PC-9 (cell line): ENCODE measurements around the gene PPM1G. TPM values are rescaled to one million over a fixed set of nuclear protein-coding genes. Genes with fewer than 3 reads are reported as not detected.

ENCODE experiments used
- BruUV-seq: library from RNA; stranded (reverse); fragments of 400-500 nt; replicated peaks from 2 replicates; lab custom pipeline; 2021; lab: Mats Ljungman, UMichigan
- CTCF ChIA-PET: fragments of 300-600 bp; sonication (Branson Sonifier 250); formaldehyde crosslinking; loops from one replicate; lab custom pipeline; 2022; ENCODE audit warnings: antibody characterized with exemption; lab: Charles Lee
- POLR2A ChIA-PET: fragments of 300-600 bp; sonication (Branson Sonifier 250); formaldehyde crosslinking; loops from one replicate; lab custom pipeline; 2022; ENCODE audit warnings: antibody characterized with exemption; ENCODE audit not compliant: unreplicated experiment; lab: Charles Lee
- DNase-seq, 2 experiments: peaks; one replicate each; pipeline versions ENCODE4 v3.0.0 to v3.0.0-alpha.2; 2015 to 2022; ENCODE audit warnings: mixed read lengths in 1 of 2
- H2AFZ ChIP-seq: fragments of 200-600 bp; sonication (generic); 2 replicates; pipeline ENCODE4 v1.8.1; 2017; ENCODE audit warnings: antibody characterized with exemption
- H3F3A ChIP-seq: fragments of 200-600 bp; sonication (generic); 2 replicates; pipeline ENCODE4 v1.8.1; 2017; ENCODE audit warnings: antibody characterized with exemption, mild to moderate bottlenecking, low read depth; ENCODE audit not compliant: insufficient read depth
- H3K27ac ChIP-seq: fragments of 200-600 bp; sonication (generic); 2 replicates; pipeline ENCODE4 v1.6.1; 2016; ENCODE audit warnings: mixed run types
- H3K27me3 ChIP-seq: fragments of 200-600 bp; sonication (generic); 2 replicates; pipeline ENCODE4 v1.6.1; 2016; ENCODE audit warnings: low read depth, mixed run types; ENCODE audit not compliant: insufficient read depth
- H3K36me3 ChIP-seq: fragments of 200-600 bp; sonication (generic); 2 replicates; pipeline ENCODE4 v1.6.1; 2016; ENCODE audit warnings: low read depth, mixed run types
- H3K4me1 ChIP-seq: fragments of 200-600 bp; sonication (generic); replicated peaks from 2 replicates; pipeline ENCODE4 v1.6.1; 2016; ENCODE audit warnings: mixed run types; ENCODE audit not compliant: insufficient read depth
- H3K4me2 ChIP-seq: fragments of 200-600 bp; sonication (generic); 2 replicates; pipeline ENCODE4 v1.6.1; 2017; ENCODE audit warnings: mixed run types
- H3K4me3 ChIP-seq: fragments of 200-600 bp; sonication (generic); 2 replicates; pipeline ENCODE4 v1.6.1; 2016; ENCODE audit warnings: mixed run types
- H3K79me2 ChIP-seq: fragments of 200-600 bp; sonication (generic); 2 replicates; pipeline ENCODE4 v1.6.1; 2017; ENCODE audit warnings: low read depth, mixed run types
- H3K9me2 ChIP-seq: fragments of 200-600 bp; sonication (generic); 2 replicates; pipeline ENCODE4 v1.8.1; 2017; ENCODE audit warnings: mild to moderate bottlenecking; ENCODE audit not compliant: insufficient read depth
- H3K9me3 ChIP-seq: fragments of 200-600 bp; sonication (generic); 2 replicates; pipeline ENCODE4 v1.8.1; 2016; ENCODE audit warnings: low read depth; ENCODE audit not compliant: insufficient read depth
- H4K20me1 ChIP-seq: fragments of 200-600 bp; sonication (generic); 2 replicates; pipeline ENCODE4 v1.8.1; 2017; ENCODE audit not compliant: insufficient read depth
- CTCF ChIP-seq: fragments of 200-600 bp; sonication (generic); conservative IDR thresholded peaks from 2 replicates; pipeline ENCODE4 v1.6.1; 2017; ENCODE audit warnings: mixed run types, antibody characterized with exemption, mild to moderate bottlenecking, moderate library complexity
- EZH2 ChIP-seq: fragments of 200-600 bp; sonication (generic); IDR thresholded peaks from 2 replicates; pipeline ENCODE4 v1.8.0; 2017; ENCODE audit warnings: antibody characterized with exemption, low read depth
- intact Hi-C: fragments of 100-400 bp; cut with micrococcal nuclease; formaldehyde crosslinking; loops from one replicate; pipeline ENCODE4 v1.10.0; 2022; ENCODE audit not compliant: unreplicated experiment
- total RNA-seq: library from RNA; stranded (reverse); gene quantifications from 2 replicates; pipeline ENCODE4 v1.2.3, GENCODE V29; 2021

The PPM1G gene
- total RNA-seq, 1 experiment from 2014 or later = 136 TPM

- Histone ChIP-seq H3K9me2 (no peaks in the 10 kb centered on the region), H3K9me3 (no peaks in the 10 kb centered on the region), H3K4me1 (no peaks in the 10 kb centered on the region), H3K36me3 (peaks cover 14% of the 10 kb centered on the region; the same call in 1 of the 2 replicates), H3F3A (peaks cover 62% of the 10 kb centered on the region), H2AFZ (peak overlapping the region; percentile 50; the same call in 1 of the 2 replicates), H3K27me3 (no peaks in the 10 kb centered on the region), H3K4me3 (peak overlapping the region; percentile 57), H3K4me2 (peak overlapping the region; percentile 84), H3K27ac (peak overlapping the region; percentile 12; the same call in 1 of the 2 replicates), H3K79me2 (no peaks in the 10 kb centered on the region), H4K20me1 (0 out of 2 replicates have a peak, but pooled peaks cover 7% of the 10 kb centered on the region)
- peak; percentile 20 to 48 for DNase-seq
- TF ChIP-seq EZH2 (no peak), CTCF (no peak)
- intact Hi-C loops = no loop called here
- BruUV-seq = no TSS peak
- CTCF ChIA-PET = no interaction called here
- POLR2A ChIA-PET = no interaction called here
These were observed 29.4 kb downstream of the PPM1G start for GRCh38 chr2:27379836-27380625.

- H4K20me1 ChIP-seq = 0 out of 2 replicates have a peak, but pooled peaks cover 7% of the 10 kb centered on the region
- POLR2A ChIA-PET = no interaction called here
These were observed 30.0 kb downstream of the PPM1G start for GRCh38 chr2:27379383-27379835.

More at GRCh38 chr2:27379383-27379835, 30.0 kb downstream of the PPM1G start:
- Histone ChIP-seq H2AFZ (no peak overlapping the region), H3K9me3 (no peaks in the 10 kb centered on the region), H3K27ac (peak overlapping the region; percentile 12; the same call in 1 of the 2 replicates), H3K36me3 (peaks cover 17% of the 10 kb centered on the region; the same call in 1 of the 2 replicates), H3K27me3 (no peaks in the 10 kb centered on the region), H3K9me2 (no peaks in the 10 kb centered on the region), H3K79me2 (no peaks in the 10 kb centered on the region), H3K4me2 (peak overlapping the region; percentile 84), H3K4me3 (peak overlapping the region; percentile 57), H3K4me1 (no peaks in the 10 kb centered on the region), H3F3A (peaks cover 57% of the 10 kb centered on the region)
- intact Hi-C loops = no loop called here
- DNase-seq = no peak
- CTCF ChIA-PET = no interaction called here
- TF ChIP-seq EZH2 = no peak
- no peak for TF ChIP-seq CTCF
- BruUV-seq = no TSS peak
